ENCODE results near the gene DOCK6.

- no peak for TF ChIP-seq POLR2A (IDR thresholded peaks at IDR 0.05; ENCODE audit: low read length)
- TF ChIP-seq GATA1 (IDR thresholded peaks at IDR 0.05; ENCODE audit: low read depth, low read length), result no peak
Measured at GRCh38 chr19:11175920-11176319, 86.4 kb downstream of the DOCK6 start.

All from erythroblast (primary cell).